Ishikawa (cell line): ENCODE results near the gene FADS1.

Source experiments
- CEBPB ChIP-seq: IDR thresholded peaks from 2 replicates; pipeline ENCODE4 v1.6.1; 2012
- CREB1 ChIP-seq: IDR thresholded peaks from 2 replicates; pipeline ENCODE4 v1.6.1; 2012; ENCODE audit warnings: low read depth
- EGR1 ChIP-seq: IDR thresholded peaks from 2 replicates; pipeline ENCODE4 v1.6.1; 2012
- EP300 ChIP-seq: IDR thresholded peaks from 2 replicates; pipeline ENCODE4 v1.6.1; 2012; ENCODE audit warnings: borderline replicate concordance
- FOXM1 ChIP-seq: IDR thresholded peaks from 2 replicates; pipeline ENCODE4 v1.6.1; 2012; ENCODE audit warnings: low read depth, borderline replicate concordance
- NFIC ChIP-seq: IDR thresholded peaks from 2 replicates; pipeline ENCODE4 v1.6.1; 2012
- RAD21 ChIP-seq: IDR thresholded peaks from 2 replicates; pipeline ENCODE4 v1.6.1; 2012; ENCODE audit warnings: low read depth
- TAF1 ChIP-seq: IDR thresholded peaks from 2 replicates; pipeline ENCODE4 v1.6.1; 2012; ENCODE audit warnings: low read depth, mild to moderate bottlenecking
- TCF12 ChIP-seq: IDR thresholded peaks from 2 replicates; pipeline ENCODE4 v1.6.1; 2012; ENCODE audit warnings: low read depth
- TEAD4 ChIP-seq: IDR thresholded peaks from 2 replicates; pipeline ENCODE4 v1.6.1; 2012
- YY1 ChIP-seq: IDR thresholded peaks from 2 replicates; pipeline ENCODE4 v1.6.1; 2012; ENCODE audit warnings: low read depth
- ZBTB7A ChIP-seq: IDR thresholded peaks from 2 replicates; pipeline ENCODE4 v1.6.1; 2012; ENCODE audit warnings: low read depth
- TF ChIP-seq, protein P1 (sequence below): IDR thresholded peaks from 2 replicates; pipeline ENCODE4 v1.6.1; 2012
- TF ChIP-seq, protein P2 (sequence below): IDR thresholded peaks from 2 replicates; pipeline ENCODE4 v1.6.1; 2012
- TF ChIP-seq, protein P3 (sequence below): IDR thresholded peaks from 2 replicates; pipeline ENCODE4 v1.6.1; 2012; ENCODE audit warnings: low read depth, mild to moderate bottlenecking

The FADS1 gene

DNA sequence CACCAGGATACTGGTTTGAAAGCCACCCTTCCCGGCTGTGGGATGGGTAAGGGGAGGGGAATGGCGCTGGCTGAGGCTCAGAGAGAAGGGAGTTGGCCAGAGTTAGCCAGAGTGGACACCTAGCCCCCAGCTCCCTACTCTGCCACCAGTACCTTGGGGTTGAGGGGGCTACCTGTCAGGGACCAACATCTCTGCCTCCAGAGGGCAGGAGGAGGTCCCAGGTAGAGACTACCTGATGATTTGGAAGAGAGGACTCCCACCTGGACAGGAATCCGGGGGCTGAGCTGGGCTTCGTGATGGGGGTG is 60.7 kb downstream of the FADS1 start:
- TF ChIP-seq, protein P1, sequence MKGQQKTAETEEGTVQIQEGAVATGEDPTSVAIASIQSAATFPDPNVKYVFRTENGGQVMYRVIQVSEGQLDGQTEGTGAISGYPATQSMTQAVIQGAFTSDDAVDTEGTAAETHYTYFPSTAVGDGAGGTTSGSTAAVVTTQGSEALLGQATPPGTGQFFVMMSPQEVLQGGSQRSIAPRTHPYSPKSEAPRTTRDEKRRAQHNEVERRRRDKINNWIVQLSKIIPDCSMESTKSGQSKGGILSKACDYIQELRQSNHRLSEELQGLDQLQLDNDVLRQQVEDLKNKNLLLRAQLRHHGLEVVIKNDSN = no peak
- TF ChIP-seq EP300 = no peak
- TF ChIP-seq NFIC = no peak
- TF ChIP-seq TEAD4 = no peak
- TF ChIP-seq, protein P2, sequence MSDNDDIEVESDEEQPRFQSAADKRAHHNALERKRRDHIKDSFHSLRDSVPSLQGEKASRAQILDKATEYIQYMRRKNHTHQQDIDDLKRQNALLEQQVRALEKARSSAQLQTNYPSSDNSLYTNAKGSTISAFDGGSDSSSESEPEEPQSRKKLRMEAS = no peak
- TF ChIP-seq TAF1 = no peak
- no peak for TF ChIP-seq YY1

DNA sequence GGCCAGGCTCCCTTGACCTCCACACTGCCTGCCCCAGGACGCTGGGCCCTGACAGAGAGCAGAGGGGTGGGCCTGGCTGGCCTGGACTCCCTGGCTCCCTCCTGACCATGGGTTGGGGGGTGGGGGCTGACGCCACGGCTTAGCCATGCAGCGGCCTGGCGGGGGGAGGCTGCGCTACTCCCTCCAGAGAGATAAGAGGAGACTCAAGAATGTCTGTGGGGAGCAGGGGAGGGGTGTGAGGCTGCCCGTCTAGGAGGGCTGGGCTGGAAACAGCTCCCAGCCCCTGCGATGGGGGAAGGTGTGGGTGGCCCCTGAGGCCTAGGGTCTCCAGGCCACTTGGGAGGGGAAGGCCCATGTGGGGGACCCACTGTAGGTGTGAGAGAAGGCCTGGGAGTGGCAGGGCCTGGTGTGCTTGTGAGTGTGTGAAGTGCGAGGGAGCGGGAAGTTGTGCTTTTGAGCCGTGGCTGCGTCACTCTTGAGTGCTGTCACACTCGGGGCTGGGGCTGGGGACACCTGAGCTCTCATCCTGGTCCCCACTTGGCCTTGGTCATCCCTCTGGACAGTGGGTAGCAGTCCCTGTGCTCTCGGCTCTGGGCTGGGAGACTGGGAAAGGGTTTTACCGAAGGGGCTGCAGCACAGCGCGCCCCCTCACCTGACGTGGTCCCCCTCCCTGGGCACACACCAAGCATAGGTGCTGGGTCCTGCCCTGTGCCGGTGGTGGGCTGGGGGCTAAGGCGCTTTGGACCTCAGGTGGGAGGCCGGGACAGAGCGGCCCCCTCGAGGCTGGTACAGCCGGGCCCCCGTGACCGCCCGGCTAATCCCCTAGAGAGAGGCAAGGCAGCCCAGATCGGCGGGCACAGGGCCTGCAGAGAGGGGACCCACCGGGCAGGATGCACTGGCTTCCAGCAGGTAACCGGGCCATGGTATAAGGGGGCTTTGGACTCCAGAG is 62.0 kb downstream of the FADS1 start:
- TF ChIP-seq, protein P3, sequence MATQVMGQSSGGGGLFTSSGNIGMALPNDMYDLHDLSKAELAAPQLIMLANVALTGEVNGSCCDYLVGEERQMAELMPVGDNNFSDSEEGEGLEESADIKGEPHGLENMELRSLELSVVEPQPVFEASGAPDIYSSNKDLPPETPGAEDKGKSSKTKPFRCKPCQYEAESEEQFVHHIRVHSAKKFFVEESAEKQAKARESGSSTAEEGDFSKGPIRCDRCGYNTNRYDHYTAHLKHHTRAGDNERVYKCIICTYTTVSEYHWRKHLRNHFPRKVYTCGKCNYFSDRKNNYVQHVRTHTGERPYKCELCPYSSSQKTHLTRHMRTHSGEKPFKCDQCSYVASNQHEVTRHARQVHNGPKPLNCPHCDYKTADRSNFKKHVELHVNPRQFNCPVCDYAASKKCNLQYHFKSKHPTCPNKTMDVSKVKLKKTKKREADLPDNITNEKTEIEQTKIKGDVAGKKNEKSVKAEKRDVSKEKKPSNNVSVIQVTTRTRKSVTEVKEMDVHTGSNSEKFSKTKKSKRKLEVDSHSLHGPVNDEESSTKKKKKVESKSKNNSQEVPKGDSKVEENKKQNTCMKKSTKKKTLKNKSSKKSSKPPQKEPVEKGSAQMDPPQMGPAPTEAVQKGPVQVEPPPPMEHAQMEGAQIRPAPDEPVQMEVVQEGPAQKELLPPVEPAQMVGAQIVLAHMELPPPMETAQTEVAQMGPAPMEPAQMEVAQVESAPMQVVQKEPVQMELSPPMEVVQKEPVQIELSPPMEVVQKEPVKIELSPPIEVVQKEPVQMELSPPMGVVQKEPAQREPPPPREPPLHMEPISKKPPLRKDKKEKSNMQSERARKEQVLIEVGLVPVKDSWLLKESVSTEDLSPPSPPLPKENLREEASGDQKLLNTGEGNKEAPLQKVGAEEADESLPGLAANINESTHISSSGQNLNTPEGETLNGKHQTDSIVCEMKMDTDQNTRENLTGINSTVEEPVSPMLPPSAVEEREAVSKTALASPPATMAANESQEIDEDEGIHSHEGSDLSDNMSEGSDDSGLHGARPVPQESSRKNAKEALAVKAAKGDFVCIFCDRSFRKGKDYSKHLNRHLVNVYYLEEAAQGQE = no peak
- TF ChIP-seq TAF1 = no peak
- TF ChIP-seq, protein P2 = no peak
- TF ChIP-seq CREB1 = no peak
- no peak for TF ChIP-seq TEAD4
- TF ChIP-seq CEBPB = no peak
- TF ChIP-seq FOXM1 = no peak
- TF ChIP-seq TCF12 = no peak
- TF ChIP-seq RAD21 = no peak
- no peak for TF ChIP-seq NFIC

DNA sequence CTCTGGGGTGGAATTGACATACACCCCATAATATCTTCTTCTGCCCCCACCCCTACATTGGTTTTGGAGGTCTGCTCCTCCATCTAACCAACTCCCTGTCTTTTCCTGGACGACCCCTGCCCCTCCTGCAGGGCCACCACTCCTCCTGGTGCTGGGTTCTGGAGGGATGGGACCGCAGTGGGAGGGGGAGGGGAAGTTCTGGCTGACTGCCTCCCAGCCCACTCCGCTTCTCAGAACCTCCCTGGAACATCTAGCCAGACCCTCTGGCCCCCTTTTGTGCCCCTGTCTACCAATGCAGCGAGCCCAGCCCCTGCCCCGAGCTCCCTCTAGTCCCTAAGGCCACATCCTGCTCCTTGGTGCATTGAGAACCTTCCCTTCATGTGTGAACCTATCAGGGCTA is 63.1 kb downstream of the FADS1 start:
- no peak for TF ChIP-seq EGR1
- no peak for TF ChIP-seq NFIC
- TF ChIP-seq, protein P2 = no peak
- TF ChIP-seq EP300 = no peak
- no peak for TF ChIP-seq FOXM1
- TF ChIP-seq, protein P3 = no peak
- no peak for TF ChIP-seq TCF12
- no peak for TF ChIP-seq TAF1
- TF ChIP-seq, protein P1 = no peak
- TF ChIP-seq CEBPB = no peak
- no peak for TF ChIP-seq ZBTB7A
- TF ChIP-seq YY1 = no peak
- TF ChIP-seq RAD21 = no peak
- TF ChIP-seq CREB1 = no peak
- TF ChIP-seq TEAD4 = no peak

DNA sequence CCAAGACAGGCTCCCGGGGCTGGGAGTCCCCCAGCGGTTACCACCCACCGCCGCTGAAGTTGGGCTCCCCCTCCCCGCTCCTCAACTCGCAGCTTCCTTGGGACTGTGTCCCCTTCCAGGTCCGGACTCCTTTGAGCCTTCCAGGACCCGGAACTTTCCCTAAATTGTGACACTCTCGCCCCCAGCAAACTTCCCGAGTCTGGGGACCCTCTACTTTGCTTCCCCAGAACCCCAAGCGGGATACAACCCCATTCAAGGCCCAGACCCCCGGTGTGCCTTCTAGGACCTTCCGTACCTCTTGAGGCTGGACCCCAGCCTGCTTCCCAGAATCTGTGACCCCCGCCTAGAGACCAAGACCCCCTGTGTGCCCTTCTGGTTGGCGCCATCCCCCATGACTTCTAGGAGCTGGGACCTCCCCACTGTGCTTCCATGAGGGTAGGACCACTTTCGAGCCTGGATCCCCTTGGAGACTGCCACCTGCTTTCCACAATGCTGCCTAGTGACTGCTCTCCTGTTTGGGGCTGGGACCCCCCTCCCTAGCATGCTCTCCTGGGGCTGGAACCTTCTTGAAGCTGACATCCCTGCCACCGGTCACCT is 63.8 kb downstream of the FADS1 start:
- TF ChIP-seq, protein P3 = no peak
- TF ChIP-seq TCF12 (no peak), FOXM1 (no peak), CREB1 (no peak), YY1 (no peak), TEAD4 (no peak), EP300 (no peak)
- TF ChIP-seq, protein P2 = no peak
